SIG-M5 treated with dmso at 0.1 percent for 504 hours (cell line): ENCODE measurements around the gene CDK14.

ENCODE experiments used
- DNase-seq: peaks from one replicate; lab custom pipeline; 2025; ENCODE audit not compliant: unreplicated experiment; lab: John Stamatoyannopoulos, UW

CDK14 gene

GRCh38 chr7:91039033-91039432 lies 442.9 kb downstream of the CDK14 start:
- no peak for DNase-seq

GRCh38 chr7:91041141-91041540 lies 445.0 kb downstream of the CDK14 start:
- no peak for DNase-seq

GRCh38 chr7:91041901-91042484 lies 445.9 kb downstream of the CDK14 start:
- DNase-seq, result no peak

GRCh38 chr7:91043186-91043585 lies 447.1 kb downstream of the CDK14 start:
- DNase-seq, result no peak

- no peak for DNase-seq
Measured at GRCh38 chr7:91043924-91044645, 448.0 kb downstream of the CDK14 start.

GRCh38 chr7:91045606-91046005 lies 449.5 kb downstream of the CDK14 start:
- DNase-seq, result no peak

GRCh38 chr7:91046322-91047089 lies 450.4 kb downstream of the CDK14 start:
- DNase-seq, result no peak

DNA sequence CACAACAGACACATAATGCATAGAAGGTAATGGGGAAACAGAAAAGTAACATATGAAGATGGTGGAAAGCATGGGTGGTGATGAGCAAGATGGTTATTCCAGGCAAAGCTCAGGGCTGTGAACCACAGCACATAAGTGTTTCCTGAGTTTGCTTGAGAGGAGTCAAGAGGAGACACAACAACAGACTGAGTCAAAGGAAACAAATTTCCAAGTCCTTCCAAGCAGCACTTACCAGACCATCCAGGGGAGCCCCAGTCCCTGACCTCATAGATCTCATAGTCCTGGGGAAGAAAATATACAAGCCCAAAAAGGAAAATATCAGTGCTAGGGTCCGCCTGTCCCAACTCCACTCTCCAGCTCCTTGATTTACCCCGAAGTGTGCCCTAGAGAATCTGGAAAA lies 451.5 kb downstream of the CDK14 start:
- DNase-seq, result no peak

DNA sequence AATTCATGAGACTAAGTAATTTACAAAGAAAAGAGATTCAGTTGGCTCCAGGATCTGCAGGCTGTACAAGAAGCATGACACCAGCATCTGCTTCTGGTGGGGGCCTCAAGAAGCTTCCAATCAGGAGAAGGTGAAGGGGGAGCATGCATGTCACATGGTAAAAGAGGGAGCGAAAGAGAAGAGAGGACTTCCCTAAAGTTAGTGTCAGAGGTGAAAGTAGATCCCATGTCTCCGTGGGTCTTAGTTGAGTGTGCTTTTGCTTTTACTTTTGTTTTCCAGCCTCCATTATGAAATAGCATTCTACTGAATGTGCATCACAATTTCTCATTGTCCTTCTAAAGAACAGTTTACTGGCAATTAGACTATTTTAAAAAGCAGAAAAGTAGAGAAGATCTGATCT lies 454.6 kb downstream of the CDK14 start:
- no peak for DNase-seq

DNA sequence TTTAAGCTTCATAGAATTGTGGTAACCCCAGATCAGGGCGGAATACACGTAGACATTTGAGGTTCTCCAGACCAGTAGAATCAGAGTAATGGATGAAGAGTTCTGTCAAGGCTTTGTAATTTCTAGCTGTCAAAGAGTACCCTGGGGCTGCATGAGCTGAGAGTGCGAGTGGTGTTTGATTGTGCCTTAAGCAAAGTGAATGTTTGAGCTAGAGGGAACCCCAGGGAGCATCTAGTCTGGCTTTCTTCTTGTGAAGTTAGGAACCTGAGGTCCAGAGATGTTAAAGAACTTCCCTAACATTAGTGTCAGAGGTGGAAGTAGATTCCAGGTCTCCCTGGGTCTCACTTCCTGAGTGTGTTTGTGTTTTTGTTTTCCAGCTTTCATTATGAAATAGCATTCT lies 455.8 kb downstream of the CDK14 start:
- no peak for DNase-seq

DNA sequence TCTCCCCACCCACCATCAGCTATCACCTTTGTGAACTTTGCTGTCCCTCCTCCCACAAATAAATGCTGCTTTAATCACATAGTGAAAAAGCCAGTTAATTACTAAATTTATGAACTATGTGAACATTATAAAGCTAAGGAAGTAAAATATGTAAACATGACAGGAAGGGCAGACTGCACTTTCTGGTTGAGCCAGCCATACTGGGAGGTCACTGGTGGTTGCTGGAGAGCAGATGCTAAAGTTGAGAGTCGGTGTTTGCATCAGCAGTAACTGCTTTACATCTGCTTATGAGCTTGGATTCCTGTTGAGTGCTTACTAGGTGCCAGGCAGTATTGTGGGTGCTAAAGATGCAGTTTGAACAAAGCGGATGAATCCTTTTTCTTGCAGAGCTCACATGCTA lies 458.3 kb downstream of the CDK14 start:
- no peak for DNase-seq

DNA sequence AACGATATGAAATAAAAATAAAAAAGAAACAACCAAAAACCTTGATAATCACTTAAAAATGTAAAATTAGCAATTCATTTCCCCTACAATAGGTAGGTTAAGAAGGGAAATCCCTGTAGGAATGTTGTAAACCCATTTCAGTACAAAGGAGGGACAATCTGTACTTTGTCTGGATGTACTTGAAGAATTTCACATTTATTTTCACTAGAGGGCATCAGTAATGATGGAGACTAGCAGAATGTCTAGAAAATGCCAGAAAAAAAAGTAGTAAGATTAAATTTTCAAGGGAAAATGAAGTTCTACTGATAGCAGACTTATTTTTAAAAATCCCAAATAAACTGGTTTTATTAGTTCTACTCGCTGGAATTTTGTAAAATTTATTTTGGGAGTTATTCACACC lies 459.1 kb downstream of the CDK14 start:
- DNase-seq, result no peak

GRCh38 chr7:91062713-91063112 lies 466.6 kb downstream of the CDK14 start:
- no peak for DNase-seq

DNA sequence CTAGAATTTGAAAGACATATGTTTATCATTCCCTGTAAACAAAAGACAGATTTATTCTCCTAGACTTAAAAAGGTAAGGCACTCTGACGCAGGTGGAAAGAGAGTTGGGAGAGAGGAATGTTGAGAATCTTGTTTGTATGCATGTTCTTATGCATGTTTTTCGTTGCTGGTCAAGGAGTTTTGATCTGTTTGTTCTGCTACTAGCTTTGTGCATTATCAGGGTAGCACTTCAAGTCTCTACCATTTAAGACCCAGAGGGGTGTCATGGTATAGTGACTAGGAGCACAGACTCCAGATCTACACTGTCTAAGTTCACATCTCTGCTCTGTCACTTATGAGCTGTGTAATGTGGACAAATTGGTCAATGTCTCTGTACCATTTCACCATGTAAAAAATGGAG lies 467.9 kb downstream of the CDK14 start:
- DNase-seq, result no peak

DNA sequence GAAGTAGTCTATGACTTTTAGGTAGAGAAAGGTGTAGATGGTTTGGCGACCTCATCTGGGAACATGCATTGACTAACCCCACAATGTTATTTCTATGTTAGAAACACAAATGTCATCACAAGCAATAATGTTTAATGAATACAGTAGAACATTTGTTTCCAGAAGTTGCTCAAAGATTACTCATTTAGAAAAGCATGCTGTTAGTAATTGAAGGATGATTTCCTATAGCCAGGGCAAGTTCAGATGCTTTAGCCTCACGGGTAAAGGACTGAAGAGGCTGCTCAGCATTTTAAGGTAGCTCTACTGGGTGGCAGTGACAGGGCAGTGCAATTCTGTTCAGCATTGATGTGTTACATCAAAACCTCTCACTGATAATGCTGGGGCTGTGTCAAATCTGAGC lies 468.8 kb downstream of the CDK14 start:
- DNase-seq, result no peak

DNA sequence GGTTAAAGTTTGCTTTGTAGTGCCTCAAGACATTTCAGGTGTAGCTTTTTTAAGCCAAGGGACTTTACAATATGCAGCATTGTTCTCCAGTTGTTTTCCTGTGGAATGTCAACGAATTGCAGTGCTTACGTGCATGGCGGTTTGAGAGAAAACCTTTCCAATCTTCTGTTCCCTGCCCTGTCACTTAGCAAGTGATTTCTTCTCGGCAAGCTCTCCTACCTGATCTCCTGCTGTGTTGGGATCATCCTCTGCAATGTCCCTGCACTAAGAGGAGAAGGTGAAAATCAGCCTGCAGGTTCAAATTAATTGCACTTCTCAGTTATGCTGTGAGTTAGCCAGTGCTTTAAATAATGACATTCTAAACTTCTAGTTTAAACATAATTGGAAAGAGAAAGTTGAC lies 470.5 kb downstream of the CDK14 start:
- no peak for DNase-seq

DNA sequence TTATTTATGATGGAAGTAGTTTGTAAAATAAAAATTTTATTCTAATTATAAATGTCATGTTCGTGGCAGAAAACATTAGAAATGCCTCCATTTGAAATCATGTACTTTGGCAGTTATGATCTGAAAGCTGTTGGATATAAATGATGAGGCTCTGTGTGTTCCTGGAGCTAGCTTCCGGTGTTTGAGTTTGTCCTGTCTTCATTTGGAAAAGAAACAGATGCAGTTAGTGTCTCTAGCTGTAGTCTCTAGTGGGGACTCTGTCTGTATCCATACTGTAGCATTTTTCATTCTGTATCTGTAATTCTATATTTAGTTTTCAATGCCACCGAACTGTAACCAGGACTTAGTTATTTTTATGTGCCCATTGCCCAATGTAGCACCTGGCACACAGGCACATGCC lies 471.1 kb downstream of the CDK14 start:
- no peak for DNase-seq

GRCh38 chr7:91068136-91068795 lies 472.1 kb downstream of the CDK14 start:
- DNase-seq, result no peak

- no peak for DNase-seq
Measured at GRCh38 chr7:91069146-91069545, 473.0 kb downstream of the CDK14 start.

- DNase-seq, result no peak
Measured at GRCh38 chr7:91079487-91079886, 483.4 kb downstream of the CDK14 start.

DNA sequence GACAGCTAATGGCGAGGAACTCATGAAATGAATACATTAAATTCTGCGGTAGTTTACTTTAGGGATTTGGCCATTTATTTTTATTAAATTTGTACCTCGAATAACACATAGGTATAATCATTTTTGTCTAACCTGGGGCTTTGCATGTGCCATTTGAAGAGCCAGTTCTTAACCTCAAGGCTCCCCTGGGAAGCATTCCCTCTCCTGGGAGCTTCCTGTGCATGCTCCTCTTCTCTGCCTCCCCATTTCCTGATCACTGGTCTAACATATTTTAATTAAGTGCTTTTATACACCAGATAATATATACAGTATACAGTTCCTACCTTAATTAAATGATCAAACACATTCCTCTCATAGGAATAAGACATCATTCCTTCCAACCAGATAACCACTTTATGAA lies 484.2 kb downstream of the CDK14 start:
- DNase-seq, result no peak

GRCh38 chr7:91082038-91082437 lies 485.9 kb downstream of the CDK14 start:
- no peak for DNase-seq
